Hematopoietic multipotent progenitor cell treated with erythropoietin and hydrocortisone succinate and interleukin-3 and kit ligand, for 4 days (in vitro differentiated cells): Measurements from ENCODE around the gene WWOX.

Experiments used
- DNase-seq: peaks from one replicate; pipeline ENCODE4 v3.0.0-alpha.2; 2015

Gene WWOX

DNA sequence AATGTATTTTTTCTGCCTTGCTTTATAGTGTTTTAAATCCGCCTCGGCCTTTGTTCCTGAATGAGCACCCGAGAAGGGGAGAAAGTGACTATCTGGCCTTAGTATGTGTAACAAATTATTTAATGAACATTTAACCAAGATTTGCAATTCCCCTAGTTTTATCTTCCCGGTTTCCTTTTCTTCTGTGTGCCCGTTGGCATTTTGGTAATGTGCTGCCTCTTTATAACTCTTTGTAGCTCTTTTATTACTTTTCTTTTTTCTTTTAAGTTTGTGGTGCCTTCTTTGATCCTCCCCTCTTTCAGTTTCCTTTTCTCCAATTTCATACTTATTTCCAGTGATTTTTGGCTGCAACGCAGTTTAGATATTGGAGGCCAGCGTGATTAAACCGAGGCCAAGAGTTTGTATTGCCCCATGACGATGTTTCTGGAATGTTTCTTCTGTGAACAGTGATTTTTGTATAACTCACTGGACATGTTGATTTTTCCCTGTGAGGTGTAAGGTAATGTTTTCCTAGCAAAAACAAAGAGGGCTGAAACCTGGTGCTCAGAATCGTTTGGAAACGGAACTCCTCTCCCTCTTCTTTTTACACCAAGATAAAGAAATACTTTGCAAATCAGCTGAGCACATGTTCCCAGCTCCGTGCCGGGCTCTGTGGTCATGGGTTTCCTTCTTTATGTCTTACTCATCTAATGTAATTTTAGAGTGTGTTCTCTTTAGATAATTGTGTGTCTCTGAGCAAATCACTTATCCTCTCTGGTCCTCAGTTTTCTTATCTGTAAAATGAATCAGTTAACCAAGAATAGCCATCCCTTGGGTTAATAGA, 344.3 kb downstream of the WWOX start:
- peak; percentile 94 for DNase-seq

DNA sequence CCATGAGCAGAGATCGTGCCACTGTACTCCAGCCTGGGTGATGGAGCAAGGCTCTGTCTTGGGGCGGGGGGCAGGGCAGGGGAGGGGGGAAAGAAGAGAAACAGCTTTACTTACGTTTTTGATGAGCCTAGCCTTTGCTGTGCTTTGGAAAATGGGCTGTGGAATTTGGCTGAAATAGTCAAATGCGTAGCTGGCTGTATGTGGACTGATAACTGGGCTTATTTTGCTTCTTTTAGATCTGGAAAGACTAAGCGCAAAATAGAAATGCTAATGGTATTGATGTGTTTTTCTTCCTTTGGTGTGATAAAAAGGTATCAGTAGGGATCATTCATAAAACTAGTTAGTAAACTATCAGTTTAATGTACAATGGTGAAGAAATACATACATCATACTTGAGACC, 346.4 kb downstream of the WWOX start:
- no peak for DNase-seq

DNA sequence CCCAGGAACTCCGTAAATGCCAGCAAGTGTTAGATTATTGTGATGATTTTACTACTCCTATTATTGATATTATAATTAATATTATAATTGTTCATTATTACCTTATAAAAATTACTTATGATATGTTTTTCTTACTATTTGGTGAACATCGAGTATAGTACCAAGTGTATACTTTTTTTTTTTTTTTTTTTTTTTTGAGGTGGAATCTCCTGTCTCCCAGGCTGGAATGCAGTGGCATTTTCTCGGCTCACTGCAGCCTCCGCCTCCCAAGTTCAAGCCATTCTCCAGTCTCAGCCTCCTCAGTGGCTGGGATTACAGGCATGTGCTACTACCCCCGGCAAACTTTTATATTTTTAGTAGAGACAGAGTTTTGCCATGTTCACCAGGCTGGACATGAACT, 347.0 kb downstream of the WWOX start:
- DNase-seq: no peak

DNA sequence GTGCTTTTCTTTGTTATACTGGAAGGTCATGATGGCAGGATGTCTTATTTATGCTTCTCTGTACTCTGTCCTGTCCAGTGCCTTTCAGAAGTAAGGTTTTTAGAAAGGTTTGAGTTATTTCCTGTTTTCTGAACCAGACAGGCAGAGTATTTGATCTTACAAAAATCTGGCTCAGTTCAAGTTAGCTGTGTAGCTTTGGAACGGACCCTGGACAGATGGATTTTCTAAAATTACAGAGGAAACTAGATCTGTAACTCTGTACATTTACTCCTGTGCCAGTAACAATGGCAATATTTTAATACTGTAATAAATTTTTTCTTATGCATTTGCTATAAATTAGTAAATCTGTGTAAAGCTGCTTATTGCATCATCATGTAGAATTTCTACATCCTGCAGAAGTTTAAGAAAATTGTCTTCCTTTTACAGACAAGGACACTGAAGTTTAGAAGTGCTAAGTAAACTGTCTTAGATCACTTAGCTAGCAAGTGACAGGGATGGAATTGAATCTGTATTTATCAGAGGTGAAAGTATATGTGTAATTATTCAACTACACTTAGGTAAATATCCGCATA, 347.6 kb downstream of the WWOX start:
- no peak for DNase-seq

DNA sequence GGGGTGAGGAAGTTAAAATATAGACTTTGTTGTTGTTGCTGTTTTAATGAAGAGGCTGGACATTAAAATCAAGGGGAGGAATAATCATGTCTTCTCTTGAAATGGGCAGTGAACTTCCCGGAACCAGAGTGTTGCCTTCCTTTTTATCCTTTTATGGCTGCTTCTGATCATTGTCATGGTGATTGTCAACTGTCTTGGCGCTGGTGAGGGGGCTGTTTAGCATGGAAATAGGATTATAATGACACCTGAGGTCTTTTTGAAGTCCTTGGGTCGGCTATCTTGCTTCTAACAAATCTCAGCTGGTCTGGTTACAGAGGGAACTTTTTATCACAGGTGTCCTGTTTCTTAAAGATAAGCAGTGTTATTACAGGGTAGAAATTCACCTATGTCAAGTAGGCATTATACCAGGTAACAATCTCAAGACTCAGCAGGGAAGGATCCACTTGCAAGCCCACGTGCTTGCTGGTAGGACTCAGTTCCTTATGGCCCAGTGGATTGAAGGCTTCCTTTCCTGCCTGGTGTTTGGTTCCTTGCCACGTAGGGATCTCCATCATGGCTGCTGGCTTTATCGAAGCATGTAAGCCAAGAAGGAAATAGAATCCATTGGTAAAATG, 349.3 kb downstream of the WWOX start:
- DNase-seq: no peak

DNA sequence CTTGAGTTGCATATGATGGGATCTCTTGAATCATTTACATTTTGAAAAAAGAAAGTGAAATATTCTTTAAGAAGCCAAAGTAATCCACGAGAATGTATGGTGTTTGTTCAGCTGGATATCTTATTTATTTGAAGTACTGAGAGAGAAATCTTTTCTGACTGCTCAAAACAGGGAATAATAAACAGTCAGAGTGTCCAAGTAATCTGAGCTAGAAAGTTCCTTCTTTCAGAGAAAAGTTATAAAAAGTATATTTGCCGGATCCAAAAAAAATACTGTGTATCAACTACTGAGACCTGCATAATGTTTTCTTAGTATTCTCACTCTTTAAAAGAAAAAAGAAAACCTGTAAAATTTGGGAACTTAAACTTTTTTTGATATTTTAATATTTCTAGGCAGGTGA, 350.8 kb downstream of the WWOX start:
- no peak for DNase-seq

DNA sequence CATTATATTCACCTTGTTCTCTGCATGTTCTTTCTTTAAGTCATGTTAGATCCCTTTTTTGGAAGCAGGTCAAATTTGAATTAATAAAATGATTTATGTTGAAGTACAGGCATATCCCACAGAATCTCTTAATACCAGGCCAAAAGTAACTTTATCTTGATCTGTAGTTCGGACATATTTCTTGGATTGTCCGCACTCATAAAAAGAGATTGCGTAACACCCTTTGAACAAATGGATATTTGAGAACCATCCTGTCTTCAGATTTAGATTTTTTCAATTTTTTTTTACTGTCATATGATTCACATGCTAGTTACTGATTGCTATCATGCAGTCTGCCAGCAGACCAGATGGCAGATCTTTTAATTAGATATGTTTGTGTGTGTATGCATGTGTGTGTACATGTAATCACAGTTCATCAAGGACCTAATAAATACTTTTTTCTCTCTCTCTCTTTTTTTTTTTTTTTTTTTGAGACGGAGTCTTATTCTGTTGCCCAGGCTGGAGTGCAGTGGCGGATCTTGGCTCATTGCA, 352.6 kb downstream of the WWOX start:
- DNase-seq: no peak

DNA sequence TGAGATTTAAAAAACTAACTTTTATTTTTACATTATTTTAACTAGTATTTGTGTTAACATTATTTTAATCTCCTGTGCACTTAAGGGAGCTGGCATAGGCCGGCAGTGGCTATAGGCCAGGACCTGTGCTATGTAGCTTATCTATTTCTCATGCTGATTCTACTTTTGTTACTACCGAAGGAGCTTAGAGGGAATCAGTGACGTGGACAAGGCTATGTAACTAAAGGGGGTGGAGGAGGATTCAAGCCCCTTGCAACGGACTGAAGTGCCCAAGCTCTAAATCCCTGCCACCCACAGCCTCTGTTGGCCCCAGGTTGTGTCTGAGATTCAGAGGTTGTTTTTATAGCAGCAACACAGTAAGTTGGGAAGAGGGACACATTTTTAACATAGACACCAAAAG, 356.4 kb downstream of the WWOX start:
- no peak for DNase-seq

DNA sequence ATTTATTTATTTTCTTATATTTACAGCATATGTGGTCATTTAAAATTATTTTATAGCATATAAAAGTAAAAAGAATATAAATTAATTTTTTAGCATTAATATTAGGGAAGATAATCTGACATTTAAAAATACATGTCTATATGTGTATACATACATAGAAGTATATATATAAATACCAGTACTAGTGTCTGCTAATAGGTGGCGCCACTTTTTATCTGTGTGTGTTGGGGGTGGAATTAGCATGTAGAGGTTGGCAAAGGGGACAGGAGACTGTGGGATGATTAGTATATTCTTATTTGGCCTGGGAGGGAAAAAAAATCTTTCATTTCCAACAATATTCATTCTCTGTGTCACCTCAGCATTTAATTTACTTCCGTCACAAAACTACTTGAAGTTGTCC, 359.1 kb downstream of the WWOX start:
- DNase-seq: peak; percentile 50

DNA sequence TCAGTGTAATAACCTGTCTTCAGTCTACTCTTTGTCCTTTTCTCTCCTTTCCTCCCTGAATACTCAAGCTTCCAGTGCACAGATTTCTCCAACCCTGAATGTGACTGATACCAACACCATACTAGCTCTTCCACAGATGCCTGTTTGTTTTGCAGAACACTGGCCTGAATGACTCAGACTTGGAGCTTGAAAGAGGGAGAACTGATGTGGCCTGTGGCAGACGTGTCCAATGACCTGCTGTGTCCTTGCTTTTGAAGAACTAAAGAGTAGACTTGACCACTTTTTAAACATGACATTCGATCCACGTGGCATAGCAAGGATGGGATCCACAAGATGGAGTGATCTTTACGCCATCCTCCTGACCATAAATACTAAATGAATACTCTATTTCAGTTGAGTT, 361.0 kb downstream of the WWOX start:
- no peak for DNase-seq

DNA sequence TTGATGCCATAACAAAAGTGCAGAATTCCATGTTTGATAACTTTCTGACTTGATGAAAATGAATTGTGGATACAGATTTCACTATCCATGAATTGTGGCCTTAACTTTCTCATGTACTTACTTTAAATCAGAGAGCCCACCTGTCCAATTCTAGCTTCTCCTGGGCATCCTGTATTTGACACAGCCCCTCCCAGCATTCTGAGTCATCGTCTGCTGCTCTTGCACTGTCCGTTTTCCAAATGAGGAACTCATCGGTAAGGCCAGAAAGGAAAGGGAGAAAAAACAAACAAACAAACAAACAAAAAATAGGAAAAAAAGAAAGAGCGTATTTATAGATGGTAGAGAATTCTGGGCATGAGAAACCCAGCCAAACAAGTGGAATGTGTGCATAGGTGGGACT, 361.6 kb downstream of the WWOX start:
- DNase-seq: no peak

DNA sequence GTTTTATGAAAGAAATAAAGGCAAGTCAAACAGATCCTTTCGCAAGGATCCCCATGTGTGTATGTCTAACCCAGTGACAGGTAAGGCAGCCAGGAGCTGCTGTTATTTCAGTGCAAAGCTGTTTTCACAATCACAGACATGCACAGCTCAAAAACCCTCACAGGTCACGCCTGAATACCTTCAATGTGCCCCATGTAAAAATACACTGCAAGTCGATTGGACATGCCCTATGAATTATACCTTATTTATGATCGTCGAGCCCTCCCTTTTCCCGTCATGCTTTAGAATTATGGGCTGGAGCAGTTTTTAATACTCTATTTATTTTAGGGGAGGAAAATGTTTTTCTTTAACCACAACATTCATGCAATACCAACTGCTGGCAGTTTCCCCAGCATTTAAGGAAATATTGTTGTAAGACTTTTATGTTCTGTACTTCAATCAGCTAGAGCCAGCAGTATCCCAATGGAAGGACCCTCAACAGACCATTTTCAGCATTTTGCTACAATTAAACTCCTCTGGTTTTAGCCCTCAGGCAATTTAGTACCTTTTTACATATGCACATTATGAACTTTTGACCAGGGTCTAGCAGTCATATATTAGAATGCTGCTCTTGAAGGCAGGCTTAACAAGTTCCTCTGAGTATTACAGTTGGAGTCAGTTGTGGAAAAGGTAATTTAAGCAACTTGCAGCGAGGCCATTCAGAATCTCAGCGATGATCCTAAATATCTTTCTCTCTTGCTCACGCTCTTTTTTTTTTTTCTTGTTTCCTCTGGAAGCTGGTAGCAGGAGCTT, 362.2 kb downstream of the WWOX start:
- no peak for DNase-seq

DNA sequence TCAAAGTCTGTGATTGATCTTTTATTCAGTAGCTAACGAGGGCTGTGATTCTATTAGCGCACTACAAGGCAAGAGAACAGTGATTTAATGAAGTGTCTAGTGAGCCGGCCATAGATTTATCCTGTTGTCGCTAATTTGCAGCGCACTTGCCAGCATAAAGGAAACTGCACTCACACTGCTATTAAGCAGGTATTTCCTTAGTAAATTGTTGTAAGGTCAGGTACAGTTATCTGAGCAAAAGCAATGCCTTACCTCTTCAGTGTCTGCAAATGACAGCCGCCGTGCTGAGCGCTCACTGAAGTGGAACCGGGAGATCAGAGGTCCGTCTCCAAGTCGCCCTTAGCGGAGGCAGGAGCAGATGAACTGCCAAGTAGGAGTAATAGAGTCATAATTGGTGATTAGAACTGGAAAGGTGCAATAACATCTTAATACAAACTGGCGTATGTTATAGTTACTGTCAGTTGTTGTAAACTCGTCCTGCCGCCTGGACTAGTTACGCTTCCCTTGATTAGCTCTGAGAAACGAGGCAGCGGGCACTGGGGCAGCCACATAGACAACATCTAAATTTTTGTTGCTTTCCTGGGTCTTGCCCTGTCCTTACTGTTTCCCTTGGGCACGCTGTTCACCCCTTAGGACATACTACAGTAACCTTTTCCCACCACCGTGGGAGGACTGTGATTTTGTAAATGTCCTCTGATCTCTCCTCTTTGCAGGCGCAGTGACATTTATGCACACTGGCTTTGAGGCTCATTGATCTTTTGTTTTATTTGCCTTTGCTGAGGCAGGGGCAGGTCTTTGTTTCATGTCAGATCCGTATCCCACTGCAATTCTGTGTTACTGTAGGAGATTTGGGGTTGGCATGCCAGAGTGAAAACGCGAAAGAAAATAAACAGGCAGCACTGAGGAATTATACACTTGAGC, 363.1 kb downstream of the WWOX start:
- no peak for DNase-seq

DNA sequence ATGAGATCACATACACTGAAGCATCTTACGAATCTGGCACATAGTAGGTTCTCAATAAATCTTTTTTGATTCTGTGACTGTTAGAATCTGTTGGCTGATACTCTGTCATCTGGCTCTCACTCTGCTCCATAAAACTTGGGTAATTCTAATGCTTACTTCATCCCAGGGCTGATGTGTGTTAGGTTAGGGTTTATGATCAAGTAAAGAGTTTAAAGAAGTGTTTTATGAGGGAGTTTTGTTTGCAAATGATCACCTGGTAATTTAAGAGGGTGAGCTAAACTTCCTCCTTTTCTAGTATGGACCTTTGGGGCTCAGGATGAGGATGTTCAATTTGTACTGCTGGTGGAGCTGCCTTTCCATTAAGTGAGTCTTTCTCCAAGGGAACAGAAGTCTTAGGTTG, 364.1 kb downstream of the WWOX start:
- no peak for DNase-seq

DNA sequence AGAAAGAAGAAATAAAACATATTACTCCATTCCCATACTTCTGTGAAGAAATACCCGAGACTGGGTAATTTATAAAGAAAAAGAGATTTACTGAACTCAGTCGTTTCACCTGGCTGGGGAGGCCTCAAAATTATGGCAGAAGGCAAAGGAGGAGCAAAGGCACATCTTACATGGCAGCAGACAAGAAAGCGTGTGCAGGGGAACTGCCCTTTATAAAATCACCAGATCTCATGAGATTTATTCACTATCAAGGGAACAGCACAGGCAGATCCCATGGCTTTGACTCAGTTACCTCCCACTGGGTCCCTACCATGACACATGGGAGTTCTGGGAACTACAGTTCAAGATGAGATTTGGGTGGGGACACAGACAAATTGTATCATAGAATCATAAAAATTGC, 365.4 kb downstream of the WWOX start:
- no peak for DNase-seq

DNA sequence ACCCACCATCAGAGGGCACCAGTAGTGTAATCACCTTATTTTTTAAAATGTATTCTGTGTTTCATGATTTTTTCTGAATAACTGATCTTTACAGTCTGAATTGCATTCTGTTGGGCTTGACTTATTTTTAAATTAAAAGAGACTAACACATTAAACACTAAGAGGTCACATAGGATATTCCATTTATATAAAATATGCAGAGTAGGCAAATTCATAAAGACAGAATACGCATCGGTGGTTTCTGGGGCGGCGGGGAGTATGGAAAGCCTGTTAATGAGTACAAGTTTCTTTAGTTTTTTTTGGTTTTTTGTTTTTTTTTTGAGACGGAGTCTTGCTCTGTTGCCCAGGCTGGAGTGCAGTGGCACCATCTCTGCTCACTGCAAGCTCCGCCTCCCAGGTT, 366.3 kb downstream of the WWOX start:
- DNase-seq: no peak

DNA sequence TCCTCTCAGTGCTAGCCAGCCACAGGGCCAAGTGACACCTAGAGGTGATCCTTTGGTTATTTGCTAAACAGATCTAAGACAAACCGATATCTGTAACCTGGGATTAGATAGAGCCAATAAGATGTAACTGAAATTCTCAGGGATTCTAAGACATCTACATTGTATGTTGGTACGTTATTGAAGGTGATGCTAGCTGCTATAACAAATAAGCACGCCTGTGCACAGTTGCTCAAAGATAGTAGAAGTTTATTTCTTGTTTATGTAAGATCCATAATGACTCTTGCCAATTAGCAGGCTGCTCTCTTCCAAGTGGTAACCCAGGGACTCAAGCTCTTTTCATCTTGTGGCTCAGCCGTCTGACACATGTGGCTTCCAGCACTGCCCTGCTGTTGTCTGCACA, 370.3 kb downstream of the WWOX start:
- DNase-seq: no peak

DNA sequence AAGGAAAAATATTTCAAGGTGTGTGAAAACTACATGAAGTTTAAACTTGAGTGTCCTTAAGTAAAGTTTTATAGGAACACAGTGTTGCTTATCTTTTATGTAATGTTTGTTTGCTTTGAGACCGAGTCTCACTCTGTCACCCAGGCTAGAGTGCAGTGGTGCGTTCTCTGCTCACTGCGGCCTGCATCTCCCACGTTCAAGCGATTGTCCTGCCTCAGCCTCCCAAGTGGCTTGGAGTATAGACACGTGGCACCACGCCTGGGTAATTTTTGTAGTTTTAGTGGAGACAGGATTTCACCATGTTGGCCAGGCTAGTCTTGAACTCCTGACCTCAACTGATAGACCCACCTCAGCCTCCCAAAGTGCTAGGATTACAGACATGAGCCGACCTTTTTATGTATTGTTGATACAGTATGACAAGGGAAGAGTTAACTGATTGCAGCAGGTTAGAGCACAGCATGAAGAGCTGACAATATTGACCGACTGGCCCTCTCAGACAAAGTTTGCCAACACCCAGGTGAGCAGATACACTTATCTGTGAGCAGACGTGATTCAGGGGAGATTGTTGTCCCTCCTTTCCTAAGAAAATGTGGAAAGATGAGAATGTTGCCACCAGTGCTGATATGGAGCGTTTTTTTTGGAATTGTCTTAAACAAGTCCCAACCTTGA, 373.7 kb downstream of the WWOX start:
- no peak for DNase-seq

DNA sequence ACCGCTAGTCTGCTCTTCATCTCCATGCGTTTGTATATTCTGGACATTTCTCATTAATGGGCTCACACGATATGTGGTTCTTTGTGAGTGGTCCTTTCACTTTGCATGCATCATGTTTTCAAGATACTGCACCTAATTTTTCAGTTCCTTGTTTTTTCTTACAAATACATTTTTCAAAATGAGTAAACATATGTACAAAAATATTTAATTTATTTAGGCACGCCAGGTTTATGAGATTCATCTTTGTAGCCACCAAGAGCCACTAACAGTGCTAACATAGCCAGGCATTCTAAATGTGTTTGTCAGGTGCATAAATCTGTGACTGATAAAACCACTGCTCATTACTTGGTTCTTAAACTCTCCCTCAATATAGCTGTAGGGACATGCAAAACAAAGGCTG, 375.3 kb downstream of the WWOX start:
- DNase-seq: no peak

DNA sequence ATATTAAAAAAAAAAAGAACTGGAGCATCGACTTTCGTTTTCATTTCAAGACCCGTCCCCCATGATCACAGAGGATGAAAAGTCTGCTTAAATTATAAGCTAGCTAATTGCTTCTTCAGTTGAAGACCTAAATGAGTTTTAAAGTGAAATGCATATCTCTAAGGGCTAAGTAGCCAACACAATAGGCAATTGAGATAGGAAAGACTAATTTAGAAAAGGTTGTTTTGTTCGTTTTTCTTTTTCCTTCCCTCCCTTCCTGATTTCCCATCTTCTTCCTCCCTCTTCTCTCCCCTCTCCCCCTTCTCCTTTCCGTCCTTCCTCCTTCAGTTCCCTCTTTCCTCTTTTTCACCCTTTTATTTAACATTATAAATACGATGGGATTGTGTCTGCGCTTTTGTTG, 377.2 kb downstream of the WWOX start:
- DNase-seq: no peak

DNA sequence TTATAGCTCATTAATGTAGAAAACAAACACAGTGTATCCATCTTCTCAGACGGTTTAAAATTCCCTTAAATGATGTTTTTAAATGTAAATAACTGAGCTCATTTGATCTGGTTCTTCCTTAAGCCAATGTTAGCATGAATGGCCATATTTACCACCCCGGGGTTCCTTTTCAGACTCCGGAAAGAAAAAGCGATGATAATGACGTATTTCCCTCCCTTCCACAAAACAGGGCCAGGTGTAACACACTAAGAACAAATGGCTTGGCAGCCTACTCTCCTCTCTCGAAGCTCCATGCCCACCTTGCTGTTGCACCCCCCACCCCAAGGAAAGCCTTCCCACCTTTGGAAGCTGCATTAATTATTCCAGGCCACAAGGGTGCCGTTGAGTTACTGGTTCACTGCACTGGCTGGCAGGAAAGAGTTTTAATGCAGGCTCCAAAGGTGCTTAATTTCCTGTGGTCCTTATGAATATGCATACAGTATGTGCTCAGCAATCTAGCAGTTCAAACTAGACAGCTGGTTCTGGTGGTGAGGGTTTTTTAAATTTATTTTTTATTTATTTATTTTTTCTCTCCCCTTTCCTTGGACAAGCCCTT, 378.9 kb downstream of the WWOX start:
- DNase-seq: peak; percentile 27
